MM.1S (cell line): Measurements from ENCODE around the gene TNKS2.

Source experiments
- EZH2 ChIP-seq: fragments of 300-600 bp; sonication (generic); optimal IDR thresholded peaks from 2 replicates; pipeline ENCODE3; 2017; ENCODE audit warnings: low read depth, mild to moderate bottlenecking, antibody characterized with exemption, low read length, mixed read lengths
- TF ChIP-seq, protein P1 (sequence below): fragments of 300-600 bp; sonication (generic); IDR thresholded peaks from 2 replicates; pipeline ENCODE4 v1.5.1; 2016; ENCODE audit warnings: antibody characterized with exemption, low read length, mixed read lengths

DNA sequence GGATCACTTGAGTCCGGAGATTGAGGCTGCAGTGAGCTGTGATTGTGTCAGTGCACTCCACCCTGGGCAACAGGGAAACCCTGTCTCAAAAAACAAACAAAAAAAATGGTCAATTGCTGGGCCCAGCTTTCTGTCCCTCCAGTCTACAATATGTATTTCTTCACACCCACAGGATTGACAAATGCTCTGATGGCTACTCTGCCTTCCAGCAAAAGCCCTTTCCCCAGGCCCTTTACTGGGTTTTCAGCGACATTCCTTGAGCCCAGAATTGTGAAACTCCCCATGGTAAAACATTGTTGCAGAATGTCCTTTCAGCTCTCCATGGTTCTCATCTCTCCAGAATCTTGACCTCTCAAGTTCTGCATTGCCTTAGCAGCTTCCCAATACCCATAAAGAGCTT is 23.7 kb upstream of the TNKS2 start:
- TF ChIP-seq, protein P1, sequence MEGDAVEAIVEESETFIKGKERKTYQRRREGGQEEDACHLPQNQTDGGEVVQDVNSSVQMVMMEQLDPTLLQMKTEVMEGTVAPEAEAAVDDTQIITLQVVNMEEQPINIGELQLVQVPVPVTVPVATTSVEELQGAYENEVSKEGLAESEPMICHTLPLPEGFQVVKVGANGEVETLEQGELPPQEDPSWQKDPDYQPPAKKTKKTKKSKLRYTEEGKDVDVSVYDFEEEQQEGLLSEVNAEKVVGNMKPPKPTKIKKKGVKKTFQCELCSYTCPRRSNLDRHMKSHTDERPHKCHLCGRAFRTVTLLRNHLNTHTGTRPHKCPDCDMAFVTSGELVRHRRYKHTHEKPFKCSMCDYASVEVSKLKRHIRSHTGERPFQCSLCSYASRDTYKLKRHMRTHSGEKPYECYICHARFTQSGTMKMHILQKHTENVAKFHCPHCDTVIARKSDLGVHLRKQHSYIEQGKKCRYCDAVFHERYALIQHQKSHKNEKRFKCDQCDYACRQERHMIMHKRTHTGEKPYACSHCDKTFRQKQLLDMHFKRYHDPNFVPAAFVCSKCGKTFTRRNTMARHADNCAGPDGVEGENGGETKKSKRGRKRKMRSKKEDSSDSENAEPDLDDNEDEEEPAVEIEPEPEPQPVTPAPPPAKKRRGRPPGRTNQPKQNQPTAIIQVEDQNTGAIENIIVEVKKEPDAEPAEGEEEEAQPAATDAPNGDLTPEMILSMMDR: no peak
- no peak for TF ChIP-seq EZH2
